ENCODE results near the gene RSU1. TPM values are rescaled to one million over a fixed set of nuclear protein-coding genes. Genes with fewer than 3 reads are reported as not detected.

The RSU1 gene
- total and polyA plus RNA-seq, 2 donors (not counting 3 experiments of a cell fraction or from before 2014, with no cell fraction given): 80.2 to 104 TPM

GRCh38 chr10:16847644-16848043, 30.4 kb upstream of the RSU1 start:
- Histone ChIP-seq H3K4me1 (ENCODE audit: control insufficient read depth, extremely low read depth, insufficient read depth, low read length) (peaks cover 2% of the 10 kb centered on the region), H3K9me3 (replicated peaks; ENCODE audit: control insufficient read depth, insufficient read depth, low read length) (no peaks in the 10 kb centered on the region), H3K36me3 (ENCODE audit: control insufficient read depth in 2 of 2, extremely low read depth in 1 of 2, insufficient read depth in 2 of 2, low read length in 2 of 2) (no peaks in the 10 kb centered on the region), H2AFZ (ENCODE audit: low read depth, low read length) (peak overlapping the region; percentile 50), H3K27me3 (ENCODE audit: control insufficient read depth in 2 of 2, insufficient read depth in 2 of 2, low read length in 2 of 2) (no peaks in the 10 kb centered on the region), H3K79me2 (ENCODE audit: control insufficient read depth, insufficient read depth, low read length) (no peaks in the 10 kb centered on the region), H3K4me2 (ENCODE audit: insufficient read depth, low read length) (no peak overlapping the region), H4K20me1 (replicated peaks; ENCODE audit: control insufficient read depth, extremely low read depth, insufficient read depth, low read length) (no peaks in the 10 kb centered on the region), H3K9ac (replicated peaks; ENCODE audit: extremely low read depth, insufficient read depth, low read length) (no peak overlapping the region), H3K27ac (ENCODE audit: insufficient read depth, low read depth, low read length) (no peak overlapping the region), H3K4me3 (replicated peaks in 1 of 3; ENCODE audit: insufficient read depth in 1 of 3, low read depth in 1 of 3, low read length in 3 of 3) (no peak overlapping the region), H3K9me1 (replicated peaks; ENCODE audit: control insufficient read depth, extremely low read depth, insufficient read depth, low read length) (no peaks in the 10 kb centered on the region)
- FAIRE-seq (peak; percentile 55), DNase-seq (ENCODE audit: low read depth, low spot score) (no peak)
- CTCF ChIA-PET: interaction anchor here (0.9 to 1.5 kb wide), 3 partner anchors 8 to 145 kb away, joined by 3 read pairs; no protein-coding TSS in a partner anchor
- TF ChIP-seq, protein P1, sequence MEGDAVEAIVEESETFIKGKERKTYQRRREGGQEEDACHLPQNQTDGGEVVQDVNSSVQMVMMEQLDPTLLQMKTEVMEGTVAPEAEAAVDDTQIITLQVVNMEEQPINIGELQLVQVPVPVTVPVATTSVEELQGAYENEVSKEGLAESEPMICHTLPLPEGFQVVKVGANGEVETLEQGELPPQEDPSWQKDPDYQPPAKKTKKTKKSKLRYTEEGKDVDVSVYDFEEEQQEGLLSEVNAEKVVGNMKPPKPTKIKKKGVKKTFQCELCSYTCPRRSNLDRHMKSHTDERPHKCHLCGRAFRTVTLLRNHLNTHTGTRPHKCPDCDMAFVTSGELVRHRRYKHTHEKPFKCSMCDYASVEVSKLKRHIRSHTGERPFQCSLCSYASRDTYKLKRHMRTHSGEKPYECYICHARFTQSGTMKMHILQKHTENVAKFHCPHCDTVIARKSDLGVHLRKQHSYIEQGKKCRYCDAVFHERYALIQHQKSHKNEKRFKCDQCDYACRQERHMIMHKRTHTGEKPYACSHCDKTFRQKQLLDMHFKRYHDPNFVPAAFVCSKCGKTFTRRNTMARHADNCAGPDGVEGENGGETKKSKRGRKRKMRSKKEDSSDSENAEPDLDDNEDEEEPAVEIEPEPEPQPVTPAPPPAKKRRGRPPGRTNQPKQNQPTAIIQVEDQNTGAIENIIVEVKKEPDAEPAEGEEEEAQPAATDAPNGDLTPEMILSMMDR (IDR thresholded peaks at IDR 0.05; ENCODE audit: extremely low read depth in 1 of 2, insufficient read depth in 1 of 2, low read depth in 1 of 2, low read length in 2 of 2): no peak
- no peak for TF ChIP-seq FOS (IDR thresholded peaks at IDR 0.05; ENCODE audit: borderline replicate concordance, insufficient read depth, low read length)
- no peak for TF ChIP-seq POLR2A (IDR thresholded peaks at IDR 0.05; ENCODE audit: low read depth, low read length)
- TF ChIP-seq, protein P2, sequence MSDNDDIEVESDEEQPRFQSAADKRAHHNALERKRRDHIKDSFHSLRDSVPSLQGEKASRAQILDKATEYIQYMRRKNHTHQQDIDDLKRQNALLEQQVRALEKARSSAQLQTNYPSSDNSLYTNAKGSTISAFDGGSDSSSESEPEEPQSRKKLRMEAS (IDR thresholded peaks at IDR 0.05; ENCODE audit: insufficient read depth, insufficient read length): no peak
- POLR2A ChIA-PET: no interaction called here
- intact Hi-C loops (cut with micrococcal nuclease) (no loop called here), dilution Hi-C loops (cut with MboI; ENCODE audit: extremely low pct_ligation_motif_present, low sequenced_read_pairs) (no loop called here)
- no TSS peak for BruUV-seq (replicated peaks)

- H3K4me3 ChIP-seq (replicated peaks in 1 of 3; ENCODE audit: insufficient read depth in 1 of 3, low read depth in 1 of 3, low read length in 3 of 3): no peak overlapping the region
- H3K27ac ChIP-seq (ENCODE audit: insufficient read depth, low read depth, low read length): no peak overlapping the region
- DNase-seq (ENCODE audit: low read depth, low spot score): peak; percentile 21
- no peaks in the 10 kb centered on the region for H4K20me1 ChIP-seq (replicated peaks; ENCODE audit: control insufficient read depth, extremely low read depth, insufficient read depth, low read length)
- dilution Hi-C loops (cut with MboI; ENCODE audit: extremely low pct_ligation_motif_present, low sequenced_read_pairs) (no loop called here), intact Hi-C loops (cut with micrococcal nuclease) (no loop called here)
- H3K4me2 ChIP-seq (ENCODE audit: insufficient read depth, low read length): no peak overlapping the region
- TF ChIP-seq POLR2AphosphoS5 (IDR thresholded peaks at IDR 0.05; ENCODE audit: insufficient read depth, low read depth, low read length) (no peak), POLR2A (IDR thresholded peaks at IDR 0.05; ENCODE audit: low read depth, low read length) (no peak), EZH2 (IDR thresholded peaks at IDR 0.05; ENCODE audit: borderline replicate concordance, low read depth, low read length, severe bottlenecking) (no peak), GATA2 (IDR thresholded peaks at IDR 0.05; ENCODE audit: insufficient read depth, insufficient read length, low read depth, low read length) (no peak), FOS (IDR thresholded peaks at IDR 0.05; ENCODE audit: borderline replicate concordance, insufficient read depth, low read length) (no peak), MYC (IDR thresholded peaks at IDR 0.05; ENCODE audit: low read depth, low read length) (no peak), JUN (IDR thresholded peaks at IDR 0.05; ENCODE audit: borderline replicate concordance, insufficient read depth, insufficient read length, low read depth) (no peak)
- TF ChIP-seq, protein P2 (IDR thresholded peaks at IDR 0.05; ENCODE audit: insufficient read depth, insufficient read length): no peak
- no peaks in the 10 kb centered on the region for H3K9me3 ChIP-seq (replicated peaks; ENCODE audit: control insufficient read depth, insufficient read depth, low read length)
- no peaks in the 10 kb centered on the region for H3K36me3 ChIP-seq (ENCODE audit: control insufficient read depth in 2 of 2, extremely low read depth in 1 of 2, insufficient read depth in 2 of 2, low read length in 2 of 2)
- no peaks in the 10 kb centered on the region for H3K27me3 ChIP-seq (ENCODE audit: control insufficient read depth in 2 of 2, insufficient read depth in 2 of 2, low read length in 2 of 2)
- H2AFZ ChIP-seq (ENCODE audit: low read depth, low read length): no peak overlapping the region
- ChIA-PET POLR2A (no interaction called here), CTCF (interaction anchor here (1.0 to 1.8 kb wide), 8 partner anchors 8 to 414 kb away, joined by 3 to 16 read pairs (median 4); no protein-coding TSS in a partner anchor)
- H3K9ac ChIP-seq (replicated peaks; ENCODE audit: extremely low read depth, insufficient read depth, low read length): no peak overlapping the region
- FAIRE-seq: no peak
- H3K9me1 ChIP-seq (replicated peaks; ENCODE audit: control insufficient read depth, extremely low read depth, insufficient read depth, low read length): no peaks in the 10 kb centered on the region
- H3K79me2 ChIP-seq (ENCODE audit: control insufficient read depth, insufficient read depth, low read length): no peaks in the 10 kb centered on the region
- no TSS peak for BruUV-seq (replicated peaks)
- peaks cover 2% of the 10 kb centered on the region for H3K4me1 ChIP-seq (ENCODE audit: control insufficient read depth, extremely low read depth, insufficient read depth, low read length)
Observed at GRCh38 chr10:16845248-16845647, 28.0 kb upstream of the RSU1 start.
